ENCODE data around the gene HIPK2. TPM values are rescaled to one million over a fixed set of nuclear protein-coding genes. Genes with fewer than 3 reads are reported as not detected.

The HIPK2 gene
- polyA plus RNA-seq, 3 donors = 1.6 to 12.1 (median 3.0) TPM

DNA sequence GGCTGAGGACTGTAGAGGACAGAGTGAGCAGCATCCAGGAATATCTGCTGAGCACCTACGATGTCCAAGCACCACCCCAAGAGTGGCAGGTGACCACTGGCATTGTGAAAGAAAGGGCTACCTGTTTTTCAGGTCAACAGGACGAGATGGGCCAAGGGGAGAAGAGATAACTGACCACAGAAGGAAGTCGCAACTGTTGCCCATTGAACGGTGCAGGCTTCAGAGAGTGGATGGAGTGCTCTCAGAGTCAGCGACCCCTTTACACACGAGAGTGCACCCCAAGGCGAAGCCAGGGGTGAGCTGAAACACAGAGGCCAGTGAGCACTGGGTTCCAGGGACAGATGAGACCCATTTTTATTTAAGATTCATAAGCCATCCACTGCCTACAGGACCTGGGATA lies 42.3 kb downstream of the HIPK2 start:
- peaks cover 0 to 2% (median 0%) of the 10 kb centered on the region in 3 donors for H3K27me3 Mint-ChIP-seq (ENCODE audit: low read depth in 3 of 3)
- DNase-seq = no peak

DNA sequence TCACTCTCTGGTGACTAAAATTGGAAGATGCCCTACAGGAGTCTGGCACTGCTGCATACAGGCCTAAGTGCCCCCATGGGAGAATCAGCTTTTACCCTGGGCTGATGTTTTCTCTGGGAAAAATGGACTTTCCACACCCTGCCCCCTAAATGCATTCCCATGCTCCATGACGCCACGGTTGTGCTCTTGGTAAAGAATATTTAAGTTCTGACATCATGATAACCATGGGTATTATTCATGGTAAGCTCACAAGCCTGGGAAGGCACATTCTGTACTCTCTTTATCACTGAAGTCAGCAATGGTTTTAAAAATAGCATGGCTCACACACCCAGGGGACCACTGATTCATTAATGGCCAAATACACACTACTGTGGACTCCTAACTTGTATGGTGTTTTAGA lies 43.4 kb downstream of the HIPK2 start:
- intact Hi-C loops (cut with micrococcal nuclease) = loop anchor here in 1 of 2 donors (10.0 kb wide), 1 partner anchor 90 kb away; no protein-coding TSS in a partner anchor
- Histone ChIP-seq H3K79me2 (ENCODE audit: insufficient read depth, low read length) (peaks cover 91% of the 10 kb centered on the region), H3K4me3 (replicated peaks in 1 of 3; ENCODE audit: low read depth in 2 of 3, low read length in 3 of 3) (no peak overlapping the region), H3K27me3 (ENCODE audit: control insufficient read depth in 2 of 2, insufficient read depth in 2 of 2, low read length in 2 of 2) (no peaks in the 10 kb centered on the region), H3K36me3 (replicated peaks in 1 of 2; ENCODE audit: control insufficient read depth in 1 of 2, insufficient read depth in 2 of 2, low read length in 2 of 2) (peaks cover 0 to 13% of the 10 kb centered on the region in 2 donors), H2AFZ (ENCODE audit: insufficient read depth, low read depth, low read length, poor library complexity, severe bottlenecking) (no peak overlapping the region), H3K9me3 (replicated peaks in 1 of 2; ENCODE audit: control insufficient read depth in 1 of 2, insufficient read depth in 1 of 2, low read length in 2 of 2) (no peaks in the 10 kb centered on the region), H3K27ac (ENCODE audit: low read depth in 1 of 2, low read length in 2 of 2) (peak overlapping the region in 1 of 2 donors; percentile 9), H3K9ac (ENCODE audit: insufficient read depth, low read length, poor library complexity, severe bottlenecking) (no peak overlapping the region), H4K20me1 (ENCODE audit: insufficient read depth, low read length) (peaks cover 14% of the 10 kb centered on the region), H3K4me1 (ENCODE audit: control insufficient read depth in 1 of 2, insufficient read depth in 2 of 2, low read length in 2 of 2) (peaks cover 50 to 71% of the 10 kb centered on the region in 2 donors), H3K4me2 (replicated peaks; ENCODE audit: extremely low read depth, low read length, poor library complexity, severe bottlenecking) (no peak overlapping the region)
- WGBS (ENCODE audit: insufficient coverage) = no CpG with 5 or more reads among the region's 2 CpGs
- H3K36me3 Mint-ChIP-seq = peaks cover 40 to 49% of the 10 kb centered on the region in 2 donors
- H3K27me3 Mint-ChIP-seq (ENCODE audit: low read depth in 3 of 3) = peaks cover 0 to 2% (median 0%) of the 10 kb centered on the region in 3 donors
- TF ChIP-seq, protein P1, sequence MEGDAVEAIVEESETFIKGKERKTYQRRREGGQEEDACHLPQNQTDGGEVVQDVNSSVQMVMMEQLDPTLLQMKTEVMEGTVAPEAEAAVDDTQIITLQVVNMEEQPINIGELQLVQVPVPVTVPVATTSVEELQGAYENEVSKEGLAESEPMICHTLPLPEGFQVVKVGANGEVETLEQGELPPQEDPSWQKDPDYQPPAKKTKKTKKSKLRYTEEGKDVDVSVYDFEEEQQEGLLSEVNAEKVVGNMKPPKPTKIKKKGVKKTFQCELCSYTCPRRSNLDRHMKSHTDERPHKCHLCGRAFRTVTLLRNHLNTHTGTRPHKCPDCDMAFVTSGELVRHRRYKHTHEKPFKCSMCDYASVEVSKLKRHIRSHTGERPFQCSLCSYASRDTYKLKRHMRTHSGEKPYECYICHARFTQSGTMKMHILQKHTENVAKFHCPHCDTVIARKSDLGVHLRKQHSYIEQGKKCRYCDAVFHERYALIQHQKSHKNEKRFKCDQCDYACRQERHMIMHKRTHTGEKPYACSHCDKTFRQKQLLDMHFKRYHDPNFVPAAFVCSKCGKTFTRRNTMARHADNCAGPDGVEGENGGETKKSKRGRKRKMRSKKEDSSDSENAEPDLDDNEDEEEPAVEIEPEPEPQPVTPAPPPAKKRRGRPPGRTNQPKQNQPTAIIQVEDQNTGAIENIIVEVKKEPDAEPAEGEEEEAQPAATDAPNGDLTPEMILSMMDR (IDR thresholded peaks at IDR 0.05) = no peak
- H3K9me3 Mint-ChIP-seq = peaks cover 0 to 5% (median 4%) of the 10 kb centered on the region in 7 donors
- peaks cover 83% of the 10 kb centered on the region for H3K4me1 Mint-ChIP-seq
- peak overlapping the region in 1 of 7 donors; percentile 15 for H3K27ac Mint-ChIP-seq
- no peak overlapping the region for H3K4me3 Mint-ChIP-seq
- DNase-seq = no peak

More for the DNA sequence above, 42.3 kb downstream of the HIPK2 start:
- peaks cover 89% of the 10 kb centered on the region for H3K79me2 ChIP-seq (ENCODE audit: insufficient read depth, low read length)
- H3K4me1 Mint-ChIP-seq = peaks cover 78% of the 10 kb centered on the region
- no peaks in the 10 kb centered on the region for H3K9me3 ChIP-seq (replicated peaks in 1 of 2; ENCODE audit: control insufficient read depth in 1 of 2, insufficient read depth in 1 of 2, low read length in 2 of 2)
- H3K4me3 ChIP-seq (replicated peaks in 1 of 3; ENCODE audit: low read depth in 2 of 3, low read length in 3 of 3) = no peak overlapping the region
- no peak overlapping the region for H2AFZ ChIP-seq (ENCODE audit: insufficient read depth, low read depth, low read length, poor library complexity, severe bottlenecking)
- peaks cover 10 to 13% of the 10 kb centered on the region in 2 donors for H3K36me3 ChIP-seq (replicated peaks in 1 of 2; ENCODE audit: control insufficient read depth in 1 of 2, insufficient read depth in 2 of 2, low read length in 2 of 2)
- H3K36me3 Mint-ChIP-seq = peaks cover 45 to 59% of the 10 kb centered on the region in 2 donors
- TF ChIP-seq, protein P1 (IDR thresholded peaks at IDR 0.05) = no peak
- no peak overlapping the region for H3K27ac ChIP-seq (ENCODE audit: low read depth in 1 of 2, low read length in 2 of 2)
- intact Hi-C loops (cut with micrococcal nuclease) = loop anchor here in 1 of 2 donors (10.0 kb wide), 1 partner anchor 91 kb away; no protein-coding TSS in a partner anchor
- WGBS (ENCODE audit: insufficient coverage) = 73% methylated on average over 4 of the region's 7 CpGs
- H3K4me2 ChIP-seq (replicated peaks; ENCODE audit: extremely low read depth, low read length, poor library complexity, severe bottlenecking) = no peak overlapping the region
- H3K27ac Mint-ChIP-seq = peak overlapping the region in 1 of 7 donors; percentile 65
- no peak overlapping the region for H3K9ac ChIP-seq (ENCODE audit: insufficient read depth, low read length, poor library complexity, severe bottlenecking)
- peaks cover 21% of the 10 kb centered on the region for H4K20me1 ChIP-seq (ENCODE audit: insufficient read depth, low read length)
- no peaks in the 10 kb centered on the region for H3K27me3 ChIP-seq (ENCODE audit: control insufficient read depth in 2 of 2, insufficient read depth in 2 of 2, low read length in 2 of 2)
- peaks cover 0 to 5% (median 4%) of the 10 kb centered on the region in 7 donors for H3K9me3 Mint-ChIP-seq
- peaks cover 39 to 60% of the 10 kb centered on the region in 2 donors for H3K4me1 ChIP-seq (ENCODE audit: control insufficient read depth in 1 of 2, insufficient read depth in 2 of 2, low read length in 2 of 2)
- no peak overlapping the region for H3K4me3 Mint-ChIP-seq

Measured in CD14-positive monocyte (primary cell).